C4-2B (cell line): ENCODE results near the gene TAOK3.
A peak's percentile ranks its signal among the peaks of the same experiment; 100 is the strongest.

ENCODE experiments used
- H3K27ac ChIP-seq: fragments of 450-650 bp; 2 replicates; pipeline ENCODE4 v1.5.1; 2017
- CTCF ChIP-seq: fragments of 450-650 bp; conservative IDR thresholded peaks from 2 replicates; pipeline ENCODE4 v1.5.1; 2017; ENCODE audit warnings: mild to moderate bottlenecking
- ZFX ChIP-seq: fragments of 450-650 bp; IDR thresholded peaks from 2 replicates; pipeline ENCODE4 v1.6.1; 2017

The TAOK3 gene

GRCh38 chr12:118377021-118377883 lies 4.5 kb upstream of the TAOK3 start:
- TF ChIP-seq CTCF (no peak), ZFX (no peak)
- peak overlapping the region; percentile 98 for H3K27ac ChIP-seq

GRCh38 chr12:118376089-118377020 lies 3.6 kb upstream of the TAOK3 start, which contains the start of gene SUDS3:
SUDS3 (plus strand) TSS chr12:118376555; CDS start chr12:118376692, 137 bp downstream.
- peak; percentile 94 for TF ChIP-seq CTCF
- TF ChIP-seq ZFX: peak; percentile 24; the same call in 1 of the 2 replicates
- peak within 1 kb of the TSS; percentile 98 for H3K27ac ChIP-seq

GRCh38 chr12:118375348-118375747 lies 2.6 kb upstream of the TAOK3 start:
- TF ChIP-seq CTCF (no peak), ZFX (no peak)
- peak overlapping the region; percentile 98; the same call in 1 of the 2 replicates for H3K27ac ChIP-seq

- no peak for TF ChIP-seq CTCF
- TF ChIP-seq ZFX: no peak
- H3K27ac ChIP-seq: no peak overlapping the region
Observed at GRCh38 chr12:118374909-118375308, 2.2 kb upstream of the TAOK3 start.

GRCh38 chr12:118374126-118374725 lies 1.5 kb upstream of the TAOK3 start:
- no peak overlapping the region for H3K27ac ChIP-seq
- TF ChIP-seq CTCF: no peak
- TF ChIP-seq ZFX: no peak

GRCh38 chr12:118373616-118374015 lies 909 bp upstream of the TAOK3 start:
- TF ChIP-seq CTCF (no peak), ZFX (no peak)
- no peak overlapping the region for H3K27ac ChIP-seq
